HG02571 (cell line): ENCODE data around the gene NADK.
"Not testable (repeated sequence)": the region's sequence is repeated elsewhere in the genome, so short reads cannot be mapped to it uniquely, and the experiment has no call there.

ENCODE experiments used
- ATAC-seq: cut with Tn5 transposase; IDR thresholded peaks from one replicate; pipeline ENCODE4 v1.9.1; 2021; ENCODE audit warnings: mild to moderate bottlenecking, moderate library complexity; ENCODE audit not compliant: unreplicated experiment

NADK gene

DNA sequence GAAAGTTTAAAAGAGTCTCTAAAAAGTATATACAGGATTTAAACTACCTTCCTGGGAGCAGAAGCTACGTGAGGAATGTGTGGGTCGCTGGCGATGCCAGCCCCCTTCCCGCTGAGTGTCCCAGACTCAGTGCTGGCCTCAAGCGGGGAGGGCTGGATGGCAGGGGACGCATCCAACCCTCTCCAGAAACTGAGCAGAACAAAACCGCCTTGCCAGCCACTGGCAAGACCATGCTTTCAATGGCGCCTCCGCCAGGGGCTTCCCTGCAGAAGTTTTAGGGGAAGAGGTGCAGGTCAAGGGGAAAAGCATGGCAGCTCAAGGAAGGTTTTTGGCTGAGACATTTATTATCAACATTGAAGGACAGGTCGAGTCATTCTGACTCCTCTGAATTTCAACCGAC, 26.1 kb downstream of the NADK start:
- no peak for ATAC-seq

GRCh38 chr1:1749941-1750340, 28.3 kb downstream of the NADK start:
- not testable (repeated sequence) for ATAC-seq

GRCh38 chr1:1748686-1749321, 29.5 kb downstream of the NADK start:
- no peak for ATAC-seq

- peak; percentile 76 for ATAC-seq
Observed at GRCh38 chr1:1746566-1746909, 31.7 kb downstream of the NADK start.

- peak; percentile 55 for ATAC-seq
Observed at GRCh38 chr1:1745651-1746565, 32.4 kb downstream of the NADK start.

GRCh38 chr1:1742529-1742928, 35.7 kb downstream of the NADK start:
- not testable (repeated sequence) for ATAC-seq

DNA sequence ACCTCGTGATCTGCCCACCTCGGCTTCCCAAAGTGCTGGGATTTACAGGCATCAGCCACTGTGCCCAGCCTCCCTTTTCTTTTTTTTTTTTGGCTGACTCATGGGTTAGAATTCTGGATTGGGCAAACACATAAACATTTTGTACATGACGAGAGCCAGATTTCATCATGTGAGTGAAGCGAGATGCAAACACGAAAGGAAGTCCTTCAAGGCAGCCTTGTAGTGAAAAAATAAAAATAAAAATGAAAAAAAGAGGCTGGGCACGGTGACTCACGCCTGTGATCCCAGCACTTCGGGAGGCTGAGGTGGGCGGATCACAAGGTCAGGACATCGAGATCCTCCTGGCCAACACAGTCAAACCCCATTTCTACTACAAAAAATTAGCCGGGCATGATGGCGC, 37.3 kb downstream of the NADK start:
- ATAC-seq: not testable (repeated sequence)

- ATAC-seq: not testable (repeated sequence)
Observed at GRCh38 chr1:1738799-1739337, 39.4 kb downstream of the NADK start.

DNA sequence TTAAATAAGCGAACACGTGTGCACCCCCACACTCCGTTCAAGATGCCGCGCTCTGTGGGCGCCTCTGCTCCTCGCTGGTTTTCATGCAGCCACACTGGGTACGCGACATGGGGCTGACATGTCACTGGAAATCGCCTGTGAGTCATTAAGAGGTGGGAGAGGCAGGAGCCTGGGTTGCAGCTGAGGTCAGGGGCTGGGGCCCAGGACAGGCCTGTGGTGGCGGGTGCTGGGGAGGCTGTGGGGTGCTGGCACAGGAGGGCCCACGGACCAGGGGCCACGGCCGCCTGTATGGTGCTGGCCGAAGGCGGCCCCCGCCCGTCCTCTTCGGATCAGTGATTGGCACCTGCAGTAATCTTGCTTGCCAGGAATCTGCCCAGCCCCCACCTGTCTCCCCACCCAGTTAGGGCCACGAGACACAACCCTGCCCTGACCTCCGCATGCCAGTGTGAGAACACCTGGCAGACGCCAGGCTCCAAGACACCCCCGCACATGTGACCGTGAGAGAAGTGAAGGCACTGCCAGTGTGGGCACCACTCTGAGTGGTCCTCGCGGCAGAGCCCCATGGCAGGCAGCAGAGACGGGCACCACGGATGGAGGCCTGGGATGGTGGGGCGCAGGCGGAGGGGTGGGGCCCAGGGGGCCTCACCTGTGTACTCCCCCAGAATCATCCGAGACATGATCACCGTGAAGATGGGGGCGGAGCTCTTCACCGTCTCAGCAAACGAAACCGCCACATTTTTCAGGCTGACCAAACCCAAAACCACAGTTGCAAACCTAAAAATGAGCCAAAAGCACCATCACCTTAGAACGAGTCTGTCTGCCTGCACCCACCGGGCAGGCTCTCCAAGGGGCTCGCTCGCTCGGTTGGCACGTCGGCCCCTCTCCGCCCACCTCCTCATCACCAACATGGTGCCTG, 40.3 kb downstream of the NADK start:
- not testable (repeated sequence) for ATAC-seq

DNA sequence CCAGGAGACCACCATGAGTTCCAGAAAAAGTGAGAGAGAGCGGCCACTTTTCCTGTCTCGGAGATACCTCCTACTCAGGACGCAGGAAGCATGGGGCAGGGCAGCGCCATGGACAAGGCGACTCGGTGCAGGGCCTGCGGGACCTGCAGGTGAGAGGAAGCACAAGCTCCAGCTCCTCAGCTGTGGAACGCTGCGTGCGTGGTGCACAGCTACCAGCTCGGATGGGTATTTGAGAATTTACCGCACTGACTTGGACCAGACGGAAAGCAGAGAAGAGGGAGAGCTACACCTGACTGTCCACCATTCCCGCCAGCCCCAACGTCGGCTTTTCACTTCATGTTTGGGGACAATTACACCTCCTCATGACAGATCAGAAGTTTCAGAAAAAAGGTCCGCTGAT, 45.9 kb downstream of the NADK start:
- ATAC-seq: no peak

DNA sequence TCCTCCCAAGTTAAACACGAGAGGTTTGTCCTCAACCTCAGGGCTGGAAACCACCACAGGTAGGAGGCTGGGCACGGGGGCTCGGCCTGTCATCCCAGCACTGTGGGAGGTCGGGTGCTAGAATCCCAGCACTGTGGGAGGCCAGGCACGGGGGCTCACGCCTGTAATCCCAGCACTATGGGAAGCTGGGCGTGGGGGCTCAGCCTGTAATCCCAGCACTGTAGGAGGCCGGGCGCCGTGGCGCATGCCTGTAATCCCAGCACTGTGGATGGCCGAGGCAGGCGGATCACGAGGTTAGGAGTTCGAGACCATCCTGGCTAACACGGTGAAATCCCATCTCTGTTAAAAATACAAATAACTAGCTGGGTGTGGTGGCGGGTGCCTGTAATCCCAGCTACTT, 47.4 kb downstream of the NADK start:
- ATAC-seq: no peak

DNA sequence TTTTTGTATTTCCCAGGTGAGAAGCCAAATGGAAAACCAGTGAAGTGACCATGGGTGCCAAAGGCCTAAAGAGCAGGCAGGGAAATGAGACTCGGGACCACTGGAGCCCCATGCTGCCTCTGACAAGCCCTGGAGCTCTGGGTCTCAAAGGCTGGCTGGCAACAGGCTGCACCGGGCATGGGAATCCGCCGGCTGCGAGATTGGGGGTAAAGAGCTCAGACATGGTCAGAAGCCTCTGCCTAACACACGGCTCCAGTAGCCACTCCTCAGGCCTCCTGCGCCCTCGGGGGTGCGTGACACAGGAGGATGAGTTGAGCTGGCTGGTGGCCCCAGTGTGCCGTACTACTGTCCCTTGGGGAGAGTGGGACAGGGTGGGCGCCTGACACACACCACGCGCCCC, 48.0 kb downstream of the NADK start:
- not testable (repeated sequence) for ATAC-seq

- ATAC-seq: not testable (repeated sequence)
Observed at GRCh38 chr1:1729116-1729816, 49.0 kb downstream of the NADK start.

- ATAC-seq: not testable (repeated sequence)
Observed at GRCh38 chr1:1728308-1729005, 49.8 kb downstream of the NADK start.

- not testable (repeated sequence) for ATAC-seq
Observed at GRCh38 chr1:1727131-1727651, 51.1 kb downstream of the NADK start.

- not testable (repeated sequence) for ATAC-seq
Observed at GRCh38 chr1:1726088-1726487, 52.2 kb downstream of the NADK start.

- peak; percentile 94 for ATAC-seq
Observed at GRCh38 chr1:1724035-1724864, 54.0 kb downstream of the NADK start, which contains the start of gene CDK11A. Gene CDK11A (minus strand): TSS chr1:1724357. CDS start chr1:1722818, 1,539 bp downstream.

DNA sequence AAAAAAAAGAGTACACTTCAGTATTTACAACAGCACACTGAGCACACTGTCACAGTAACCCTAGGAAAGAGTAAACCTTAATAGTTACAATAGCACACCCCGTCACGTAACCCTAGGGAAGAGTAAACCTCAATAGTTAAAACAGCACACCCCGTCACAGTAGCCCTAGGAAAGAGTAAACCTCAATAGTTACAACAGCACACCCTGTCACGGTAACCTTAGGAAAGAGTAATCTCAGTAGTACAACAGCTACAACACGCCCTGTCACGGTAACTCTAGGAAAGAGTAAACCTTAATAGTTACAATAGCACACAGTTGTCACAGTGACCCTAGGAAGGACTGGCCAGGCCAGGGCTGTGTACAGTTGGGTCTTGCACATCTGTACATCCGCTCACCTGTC, 57.1 kb downstream of the NADK start:
- ATAC-seq: no peak
